GOT3 (cell line): ENCODE data around the gene PAH.

Experiments
- DNase-seq: peaks from one replicate; lab custom pipeline; 2025; ENCODE audit warnings: mixed read lengths; lab: John Stamatoyannopoulos, UW

PAH gene

GRCh38 chr12:102917026-102917787, at the start of gene PAH:
Gene PAH (minus strand): TSS chr12:102917244. CDS start chr12:102917130, 114 bp downstream.
- no peak for DNase-seq

- DNase-seq = no peak
Observed at GRCh38 chr12:102966200-102966863, 49.3 kb upstream of the PAH start.

- no peak for DNase-seq
Observed at GRCh38 chr12:102965281-102966155, 48.5 kb upstream of the PAH start.

- no peak for DNase-seq
Observed at GRCh38 chr12:102964872-102965271, 47.8 kb upstream of the PAH start.

GRCh38 chr12:102963796-102964195, 46.8 kb upstream of the PAH start:
- DNase-seq = no peak

- DNase-seq = no peak
Observed at GRCh38 chr12:102962986-102963385, 45.9 kb upstream of the PAH start.

GRCh38 chr12:102962532-102962931, 45.5 kb upstream of the PAH start:
- no peak for DNase-seq

GRCh38 chr12:102961466-102961855, 44.4 kb upstream of the PAH start:
- DNase-seq = no peak

GRCh38 chr12:102960766-102961465, 43.9 kb upstream of the PAH start:
- no peak for DNase-seq

GRCh38 chr12:102959391-102959790, 42.3 kb upstream of the PAH start:
- no peak for DNase-seq

- no peak for DNase-seq
Observed at GRCh38 chr12:102958830-102959176, 41.8 kb upstream of the PAH start.

GRCh38 chr12:102958073-102958829, 41.2 kb upstream of the PAH start:
- DNase-seq = no peak

- DNase-seq = no peak
Observed at GRCh38 chr12:102957339-102958050, 40.5 kb upstream of the PAH start, which contains the start of gene ASCL1. Gene ASCL1 (plus strand): TSS chr12:102957674. CDS start chr12:102958245, 571 bp downstream.

- DNase-seq = no peak
Observed at GRCh38 chr12:102956738-102957327, 39.8 kb upstream of the PAH start.

- DNase-seq = no peak
Observed at GRCh38 chr12:102955926-102956737, 39.1 kb upstream of the PAH start.

- no peak for DNase-seq
Observed at GRCh38 chr12:102954134-102954533, 37.1 kb upstream of the PAH start.

GRCh38 chr12:102953221-102953620, 36.2 kb upstream of the PAH start:
- no peak for DNase-seq

GRCh38 chr12:102951841-102952240, 34.8 kb upstream of the PAH start:
- DNase-seq = no peak

- no peak for DNase-seq
Observed at GRCh38 chr12:102950950-102951619, 34.0 kb upstream of the PAH start.
